ENCODE measurements around the gene HSF5. TPM values are rescaled to one million over a fixed set of nuclear protein-coding genes. Genes with fewer than 3 reads are reported as not detected.

The HSF5 gene
- total RNA-seq, 1 experiment from 2014 or later, result not detected

DNA sequence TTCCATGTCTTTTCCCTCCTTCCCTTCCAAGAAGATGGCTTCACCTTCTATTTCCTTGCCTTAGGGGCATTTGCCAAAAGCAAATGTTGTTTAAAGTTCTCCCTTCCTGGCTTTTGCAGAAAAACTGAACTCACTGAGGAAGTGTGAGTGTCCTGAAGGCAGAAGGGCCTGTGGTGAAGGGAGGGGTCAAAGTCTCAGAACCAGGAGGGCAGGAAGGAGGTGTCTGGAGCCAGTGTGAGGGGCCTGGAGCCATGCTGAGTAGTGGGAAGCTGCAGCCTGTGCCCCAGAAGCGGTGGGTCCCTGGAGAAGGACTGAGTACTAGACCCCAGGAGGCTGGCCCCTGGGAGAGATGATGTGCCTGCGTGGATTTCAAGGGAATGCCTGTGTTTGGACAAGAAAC, 112.4 kb downstream of the HSF5 start:
- no peak overlapping the region for H3K4me3 Mint-ChIP-seq
- Histone ChIP-seq H2BK15ac (ENCODE audit: low read depth, low read length) (no peak overlapping the region), H3K14ac (ENCODE audit: insufficient read depth, low read length) (no peak overlapping the region), H3K4me2 (ENCODE audit: insufficient read depth, insufficient read length, low read length) (no peak overlapping the region), H4K5ac (ENCODE audit: insufficient read length, low read depth, low read length) (no peak overlapping the region), H3K56ac (ENCODE audit: insufficient read length, low read depth, low read length) (no peak overlapping the region), H2AK5ac (ENCODE audit: insufficient read length, low read length) (no peak overlapping the region), H3K9ac (ENCODE audit: extremely low read depth, insufficient read length, low read length) (no peak overlapping the region), H3K79me2 (ENCODE audit: insufficient read depth, low read length) (no peaks in the 10 kb centered on the region), H2BK5ac (ENCODE audit: insufficient read length, low read length) (no peak overlapping the region), H3T11ph (ENCODE audit: low read length) (no peak overlapping the region), H4K8ac (replicated peaks; ENCODE audit: insufficient read length, low read depth, low read length) (no peak overlapping the region), H3K23ac (ENCODE audit: insufficient read length, low read depth, low read length) (no peak overlapping the region), H3K9me3 (ENCODE audit: control insufficient read depth, low read depth, low read length) (no peaks in the 10 kb centered on the region), H2BK120ac (ENCODE audit: low read depth, low read length, poor library complexity, severe bottlenecking) (no peak overlapping the region), H4K91ac (ENCODE audit: insufficient read length, low read depth, low read length) (no peak overlapping the region), H3K4ac (ENCODE audit: low read depth, low read length) (no peak overlapping the region), H3K4me1 (ENCODE audit: insufficient read depth, low read length) (peaks cover 11% of the 10 kb centered on the region; the same call in 1 of the 2 replicates), H3K27me3 (ENCODE audit: insufficient read depth, low read length) (no peaks in the 10 kb centered on the region), H2BK12ac (ENCODE audit: insufficient read length, low read depth, low read length) (no peak overlapping the region), H4K20me1 (ENCODE audit: control insufficient read depth, insufficient read depth, insufficient read length) (no peaks in the 10 kb centered on the region), H3K79me1 (ENCODE audit: insufficient read depth, low read depth, low read length, poor library complexity, severe bottlenecking) (no peaks in the 10 kb centered on the region), H3K27ac (ENCODE audit: insufficient read length, low read depth, low read length) (no peak overlapping the region), H2AFZ (ENCODE audit: low read length) (no peak overlapping the region), H3K23me2 (ENCODE audit: insufficient read length, low read depth, low read length, poor library complexity, severe bottlenecking) (no peaks in the 10 kb centered on the region), H2BK20ac (ENCODE audit: low read depth, low read length, poor library complexity, severe bottlenecking) (no peak overlapping the region), H3K18ac (ENCODE audit: insufficient read length, low read depth, low read length) (no peak overlapping the region)
- TF ChIP-seq CTCF (conservative IDR thresholded peaks at IDR 0.05), result no peak
- DNase-seq, result peak; percentile 57
- no peaks in the 10 kb centered on the region for H3K36me3 Mint-ChIP-seq (ENCODE audit: insufficient read depth in 1 of 3, low read depth in 3 of 3)
- no peak overlapping the region for H3K27ac Mint-ChIP-seq
- H3K27me3 Mint-ChIP-seq (ENCODE audit: low read depth), result peaks cover 4% of the 10 kb centered on the region; the same call in 1 of the 2 replicates
- no CpG with 5 or more reads among the region's 2 CpGs for WGBS (ENCODE audit: extremely low coverage, insufficient read length, low lambda C conversion rate)
- no peaks in the 10 kb centered on the region for H3K9me3 Mint-ChIP-seq
- H3K4me1 Mint-ChIP-seq, result peaks cover 33 to 36% of the 10 kb centered on the region in 2 experiments

Measured in H9 (cell line).